Esophagus mucosa (tissue), 1 donor: ENCODE results near the gene MYO1D. TPM values are rescaled to one million over a fixed set of nuclear protein-coding genes. Genes with fewer than 3 reads are reported as not detected.
A peak's percentile ranks its signal among the peaks of the same experiment; 100 is the strongest.
"Not testable (repeated sequence)": the region's sequence is repeated elsewhere in the genome, so short reads cannot be mapped to it uniquely, and the experiment has no call there.

Experiments
- ATAC-seq: fragments of 200-7000 bp; cut with Tn5 transposase; one replicate; pipeline ENCODE4 v1.9.1; 2020
- total RNA-seq: library from RNA; stranded (reverse); gene quantifications from one replicate; pipeline ENCODE4 v1.2.4, GENCODE V29; 2023
- donor health status: DM: yes; HTN: yes; CAD: no.

Gene MYO1D
- total RNA-seq, 1 donor from 2014 or later, result 55.0 TPM

DNA sequence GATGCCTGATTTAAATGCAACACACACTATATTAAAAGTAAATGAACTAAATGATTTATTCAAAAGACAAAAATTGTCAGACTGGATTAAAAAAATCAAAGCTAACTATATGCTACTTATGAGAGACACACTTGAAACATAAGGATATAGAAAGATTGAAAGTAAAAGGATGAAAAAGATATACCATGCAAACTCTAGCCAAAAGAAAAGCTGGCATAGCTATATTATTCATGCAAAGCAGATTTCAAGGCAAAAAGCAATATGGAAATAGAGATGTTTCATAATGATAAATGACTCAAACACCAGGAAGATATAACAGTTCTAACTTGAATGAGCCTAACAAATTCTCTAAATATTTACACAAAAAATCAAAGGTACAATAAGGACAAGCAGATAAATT is 149.2 kb downstream of the MYO1D start:
- ATAC-seq, result no peak

GRCh38 chr17:32725697-32726096 is 151.2 kb downstream of the MYO1D start:
- no peak for ATAC-seq

GRCh38 chr17:32723310-32723955 is 153.5 kb downstream of the MYO1D start:
- ATAC-seq, result no peak

DNA sequence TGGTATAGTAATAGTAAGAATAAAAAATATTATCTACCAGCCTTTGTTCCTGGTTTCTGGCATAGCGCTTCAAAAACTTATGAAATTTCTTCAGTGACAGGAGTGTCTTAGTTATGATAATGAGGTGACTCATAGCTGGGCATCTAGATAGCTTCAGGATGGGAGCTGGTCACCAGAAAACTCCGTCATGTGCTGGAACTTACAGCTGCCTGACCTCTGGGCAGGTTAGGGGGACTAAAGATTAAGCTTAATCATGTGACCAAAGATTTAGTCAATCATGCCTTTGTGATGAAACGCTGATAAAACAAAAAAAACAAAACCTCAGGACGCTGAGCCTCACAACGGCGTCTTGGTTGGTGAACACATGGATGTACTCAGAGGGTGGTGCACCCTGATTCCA is 154.2 kb downstream of the MYO1D start:
- ATAC-seq, result no peak

DNA sequence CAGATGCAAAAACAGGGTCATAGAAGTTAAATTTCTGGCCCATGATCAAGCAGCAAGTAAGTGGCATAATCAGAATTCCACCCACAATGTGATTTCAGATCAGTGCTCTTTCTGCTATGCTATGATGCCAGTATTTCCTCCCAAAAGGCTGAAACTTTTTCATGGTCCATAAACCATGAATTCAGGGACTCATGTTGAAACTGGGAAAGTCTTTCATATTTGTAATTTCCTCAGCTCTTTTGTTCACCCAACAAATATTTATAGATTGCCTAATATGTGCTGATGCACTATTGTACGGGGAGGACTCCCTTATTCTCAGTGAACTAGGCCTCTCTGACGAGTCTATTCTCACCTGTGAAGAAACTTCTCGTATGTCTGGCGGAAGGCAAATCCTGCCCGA is 156.3 kb downstream of the MYO1D start:
- ATAC-seq, result no peak

DNA sequence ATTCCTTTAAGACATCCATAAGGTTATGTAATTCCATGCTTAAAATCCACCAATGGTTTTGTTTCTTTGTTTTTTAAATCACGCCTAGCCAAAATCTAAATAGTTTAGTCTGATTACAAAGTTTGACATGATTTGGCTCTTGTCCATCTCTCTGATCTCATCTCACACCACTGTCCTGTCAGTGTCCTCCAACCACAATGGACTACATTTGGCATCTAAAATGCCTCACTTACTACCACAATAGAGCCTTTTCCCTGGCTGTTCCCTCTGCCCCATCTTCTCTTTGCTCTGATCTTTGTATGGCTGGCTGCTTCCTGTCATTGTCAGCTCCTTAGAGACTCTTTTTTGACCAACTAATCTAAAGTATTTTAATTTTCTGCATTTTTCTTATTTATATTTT is 157.2 kb downstream of the MYO1D start:
- ATAC-seq, result no peak

DNA sequence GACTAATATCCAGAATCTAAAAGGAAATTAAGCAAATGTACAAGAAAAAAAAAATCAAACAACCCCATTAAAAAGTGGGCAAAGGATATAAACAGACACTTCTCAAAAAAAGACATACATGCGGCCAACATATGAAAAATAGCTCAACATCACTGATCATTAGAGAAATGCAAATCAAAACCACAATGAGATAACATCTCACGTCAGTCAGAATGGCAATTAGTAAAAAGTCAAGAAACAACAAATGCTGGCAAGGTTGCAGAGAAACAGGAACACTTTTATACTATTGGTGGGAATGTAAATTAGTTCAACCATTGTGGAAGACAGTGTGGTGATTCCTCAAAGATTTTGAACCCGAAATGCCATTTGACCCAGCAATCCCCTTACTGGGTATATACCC is 162.0 kb downstream of the MYO1D start:
- ATAC-seq, result not testable (repeated sequence)

DNA sequence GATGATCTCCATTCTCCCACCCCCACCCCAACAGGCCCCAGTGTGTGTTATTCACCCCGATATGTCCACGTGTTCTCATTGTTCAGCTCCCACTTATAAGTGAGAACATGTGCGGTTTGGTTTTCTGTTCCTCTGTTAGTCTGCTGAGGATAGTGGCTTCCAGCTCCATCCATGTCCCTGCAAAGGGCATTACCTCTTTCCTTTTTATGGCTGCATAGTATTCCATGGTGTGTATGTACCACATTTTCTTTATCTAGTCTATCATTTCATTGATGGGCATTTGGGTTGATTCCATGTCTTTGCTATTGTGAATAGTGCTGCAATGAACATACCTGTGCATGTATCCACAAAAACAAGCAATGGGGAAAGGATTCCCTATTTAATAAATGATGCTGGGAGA is 162.7 kb downstream of the MYO1D start:
- not testable (repeated sequence) for ATAC-seq

GRCh38 chr17:32713081-32713480 is 163.8 kb downstream of the MYO1D start:
- ATAC-seq, result no peak

GRCh38 chr17:32709562-32709961 is 167.4 kb downstream of the MYO1D start:
- ATAC-seq, result no peak

- ATAC-seq, result no peak
Observed at GRCh38 chr17:32701871-32702270, 175.1 kb downstream of the MYO1D start.

- no peak for ATAC-seq
Observed at GRCh38 chr17:32699247-32699646, 177.7 kb downstream of the MYO1D start.

DNA sequence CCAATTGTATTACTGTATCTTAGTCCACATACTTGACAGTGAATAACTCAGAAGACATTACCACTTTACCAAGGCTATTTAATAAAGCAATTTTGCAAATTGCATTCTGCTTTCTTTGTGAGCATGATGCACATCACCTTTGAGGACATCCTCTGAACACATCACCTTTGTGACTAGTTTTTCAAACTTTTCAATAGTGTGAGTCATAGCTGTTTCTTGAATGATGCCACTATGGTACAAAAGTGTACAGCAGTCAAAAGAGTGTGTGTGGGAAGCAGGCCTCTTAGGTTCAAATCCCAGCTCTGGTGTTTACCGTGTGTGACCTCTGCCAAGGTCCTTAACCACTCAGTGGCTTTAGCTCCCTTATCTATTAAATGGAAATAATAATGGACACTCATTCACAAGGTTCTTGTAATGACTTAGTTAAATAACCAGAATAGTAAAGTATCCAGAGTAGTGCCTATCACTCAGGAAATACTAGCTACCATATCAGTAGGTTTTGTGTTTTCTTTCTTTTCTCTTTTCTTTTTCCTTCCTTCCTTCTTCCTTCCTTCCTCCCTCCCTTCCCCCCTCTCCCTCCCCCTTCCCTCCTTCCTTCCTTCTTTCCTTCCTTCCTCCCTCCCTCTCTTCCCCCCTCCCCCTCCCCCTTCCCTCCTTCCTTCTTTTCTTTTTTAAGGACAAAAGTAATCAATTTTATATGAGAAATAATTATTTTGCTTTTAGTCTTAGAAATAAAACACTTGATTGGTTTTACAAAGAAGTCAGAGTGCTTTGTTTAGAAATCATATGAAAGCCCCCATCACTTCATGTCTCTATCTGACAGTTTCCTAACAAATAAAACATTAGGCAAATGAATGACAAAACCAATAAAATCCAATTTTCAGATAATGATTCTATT is 178.9 kb downstream of the MYO1D start:
- peak; percentile 39 for ATAC-seq

DNA sequence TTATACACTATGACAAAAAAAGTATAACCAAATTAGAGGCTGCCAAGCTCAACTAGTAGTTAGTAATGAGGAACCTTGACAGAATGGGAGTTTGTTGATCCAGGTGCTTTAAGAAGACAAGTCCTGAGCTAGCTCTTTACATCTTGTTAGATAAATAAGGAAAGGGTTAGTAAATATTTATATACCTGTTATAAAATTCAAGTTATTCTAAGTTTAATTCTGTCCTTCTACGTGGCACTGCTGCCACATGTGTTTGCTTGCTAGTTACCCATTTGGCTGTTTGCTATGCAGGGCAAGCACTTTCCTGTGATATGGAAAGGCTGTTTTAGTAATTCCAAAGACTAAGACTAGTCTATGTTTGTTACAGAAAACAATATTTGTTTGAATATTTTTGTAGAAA is 180.5 kb downstream of the MYO1D start:
- ATAC-seq, result no peak

DNA sequence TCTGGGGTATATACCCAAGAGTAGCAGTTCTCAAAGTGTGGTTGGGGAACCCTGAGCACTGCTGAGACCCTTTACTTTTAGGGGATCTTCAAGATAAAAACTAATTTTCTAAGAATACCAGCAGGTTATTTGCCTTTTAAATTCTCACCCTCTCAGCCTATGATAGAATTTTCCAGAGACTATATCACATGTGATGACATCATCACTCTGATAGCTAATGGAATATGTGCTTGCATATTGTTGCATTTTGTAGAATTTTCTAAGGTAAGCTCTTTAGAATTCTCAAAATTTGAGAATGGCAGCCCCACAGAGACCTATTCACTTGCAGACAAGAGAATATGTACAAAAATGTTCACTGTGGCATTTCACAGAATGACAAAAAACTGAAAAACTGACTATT is 181.1 kb downstream of the MYO1D start:
- no peak for ATAC-seq

- no peak for ATAC-seq
Observed at GRCh38 chr17:32693194-32693897, 183.6 kb downstream of the MYO1D start.

DNA sequence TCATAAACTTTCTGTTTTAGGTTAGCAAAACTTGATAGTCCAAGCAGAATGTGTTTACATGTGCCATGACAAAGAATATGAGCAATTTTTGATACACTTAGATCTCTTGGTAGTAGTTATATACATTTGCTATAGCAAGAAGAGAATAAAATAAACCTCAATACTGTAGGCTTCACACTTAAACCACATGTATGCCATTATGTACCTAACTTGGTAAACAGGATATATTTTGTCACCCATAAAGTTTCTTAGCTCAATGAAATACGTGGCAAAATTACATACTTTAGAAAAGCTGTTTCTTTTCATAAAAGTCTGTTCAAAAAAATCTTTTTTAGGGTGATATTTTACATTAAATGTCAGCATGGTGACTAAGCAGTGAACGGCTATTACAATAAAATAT is 184.7 kb downstream of the MYO1D start:
- ATAC-seq, result no peak

DNA sequence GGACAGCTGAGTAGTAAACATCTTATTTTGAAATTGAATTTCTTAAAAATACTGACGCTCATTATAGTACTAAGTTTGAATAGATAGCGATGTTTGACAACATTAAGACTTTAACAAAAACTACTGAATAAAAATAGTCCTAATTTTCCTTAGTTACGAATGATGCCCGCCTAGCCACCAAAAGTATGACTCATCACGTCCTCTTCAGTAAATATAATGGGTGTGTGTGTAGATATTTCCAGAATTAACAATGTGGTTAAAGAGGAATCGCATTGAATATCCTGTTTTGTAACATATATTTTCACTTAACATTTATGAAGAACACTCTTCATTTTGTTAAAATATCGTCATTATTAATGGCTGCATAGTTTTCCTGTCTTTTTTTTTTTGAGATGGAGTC is 187.6 kb downstream of the MYO1D start:
- ATAC-seq, result no peak

- no peak for ATAC-seq
Observed at GRCh38 chr17:32688221-32688620, 188.7 kb downstream of the MYO1D start.

DNA sequence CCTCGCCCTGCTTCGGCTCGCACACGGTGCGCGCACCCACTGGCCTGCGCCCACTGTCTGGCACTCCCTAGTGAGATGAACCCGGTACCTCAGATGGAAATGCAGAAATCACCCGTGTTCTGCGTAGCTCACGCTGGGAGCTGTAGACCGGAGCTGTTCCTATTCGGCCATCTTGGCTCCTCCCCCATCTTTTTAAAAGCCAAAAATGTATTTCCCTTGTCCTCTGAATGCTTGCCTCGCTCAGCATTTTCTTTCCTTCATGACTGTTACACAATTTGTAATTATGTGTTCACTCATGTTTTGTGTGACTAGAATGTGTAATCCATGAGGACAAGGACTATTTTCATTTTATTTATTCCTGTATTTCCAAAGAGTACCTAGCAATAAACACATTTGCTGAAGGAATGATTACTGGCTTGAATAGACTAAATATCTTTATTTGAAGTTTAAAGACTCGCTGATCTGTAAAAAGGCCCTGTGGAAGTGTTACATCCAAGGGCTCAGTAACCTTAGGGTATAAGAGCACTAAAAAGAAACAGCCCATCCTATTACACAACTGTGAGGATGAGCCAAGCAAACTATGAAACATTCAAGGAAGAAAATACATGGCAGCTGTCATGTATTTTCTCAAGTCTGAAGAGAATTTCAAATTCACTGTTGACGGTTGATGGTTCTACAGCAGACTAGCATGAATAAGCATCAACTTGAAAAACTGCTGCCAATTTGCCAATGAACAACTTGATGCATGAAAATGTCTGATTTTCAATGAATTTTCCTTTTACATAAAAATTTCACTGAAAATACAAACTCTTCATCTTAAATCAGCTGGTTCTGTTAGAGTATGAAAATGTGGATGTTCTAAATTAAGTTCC is 192.6 kb downstream of the MYO1D start:
- peak; percentile 77 for ATAC-seq

DNA sequence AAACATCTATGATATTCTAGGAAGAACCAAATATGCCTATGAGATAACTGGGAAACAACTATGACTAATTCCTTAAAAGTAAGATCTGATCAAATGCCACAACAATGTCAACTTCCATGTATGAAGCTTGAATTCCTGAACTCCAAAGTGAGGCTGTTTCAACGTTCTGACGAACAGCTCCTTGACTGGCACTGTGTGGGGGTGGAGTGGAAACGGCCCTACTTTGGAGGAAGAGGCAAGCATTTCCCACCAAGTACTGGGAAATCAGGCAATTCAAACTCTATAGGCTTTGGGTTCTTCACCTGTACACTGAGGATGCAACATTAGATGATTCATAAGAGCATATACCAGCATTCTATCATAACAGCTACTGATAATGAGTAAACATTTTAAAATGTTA is 203.0 kb downstream of the MYO1D start:
- ATAC-seq, result no peak

GRCh38 chr17:32672711-32673110 is 204.2 kb downstream of the MYO1D start:
- ATAC-seq, result no peak

DNA sequence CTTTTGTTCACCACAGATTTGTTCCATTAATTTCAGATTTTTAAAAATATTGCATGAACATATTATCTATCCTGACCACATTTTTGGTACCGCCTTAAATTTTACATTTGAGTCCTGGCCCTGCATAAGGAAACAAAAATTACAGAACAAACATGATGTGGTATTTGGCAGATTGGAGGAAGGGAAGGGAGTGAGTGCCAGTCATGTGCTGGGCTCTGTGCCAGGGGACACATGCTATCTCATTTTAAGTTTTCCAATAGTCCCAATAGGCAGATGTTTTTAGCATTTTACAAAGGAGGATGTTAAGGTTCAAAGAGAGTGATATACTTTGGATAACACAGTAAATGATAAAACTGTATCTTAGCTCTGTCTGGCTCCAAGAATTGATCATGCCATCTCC is 205.0 kb downstream of the MYO1D start:
- no peak for ATAC-seq
